ENCODE measurements around the gene SBF1.

The SBF1 gene

DNA sequence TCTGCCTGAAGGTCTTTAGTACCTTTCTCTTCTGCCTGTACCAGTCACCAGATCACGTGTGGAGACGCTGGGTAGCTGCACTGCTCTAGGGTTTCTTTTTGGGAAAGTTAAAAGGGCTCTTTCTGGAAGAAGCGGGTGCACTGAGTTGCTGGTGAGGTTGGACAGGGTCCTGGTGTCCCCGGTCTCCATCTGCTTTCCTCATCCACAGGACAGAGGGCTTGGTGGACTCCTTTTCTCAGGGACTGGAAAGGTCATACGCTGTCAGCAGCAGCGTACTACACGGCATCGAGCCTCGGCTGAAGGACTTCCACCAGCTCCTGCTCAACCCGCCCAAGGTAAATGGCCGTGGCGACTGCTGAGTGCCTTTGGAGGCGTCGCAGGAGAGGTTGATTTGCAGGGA, 52.8 kb downstream of the SBF1 start:
- TF ChIP-seq, protein P1, sequence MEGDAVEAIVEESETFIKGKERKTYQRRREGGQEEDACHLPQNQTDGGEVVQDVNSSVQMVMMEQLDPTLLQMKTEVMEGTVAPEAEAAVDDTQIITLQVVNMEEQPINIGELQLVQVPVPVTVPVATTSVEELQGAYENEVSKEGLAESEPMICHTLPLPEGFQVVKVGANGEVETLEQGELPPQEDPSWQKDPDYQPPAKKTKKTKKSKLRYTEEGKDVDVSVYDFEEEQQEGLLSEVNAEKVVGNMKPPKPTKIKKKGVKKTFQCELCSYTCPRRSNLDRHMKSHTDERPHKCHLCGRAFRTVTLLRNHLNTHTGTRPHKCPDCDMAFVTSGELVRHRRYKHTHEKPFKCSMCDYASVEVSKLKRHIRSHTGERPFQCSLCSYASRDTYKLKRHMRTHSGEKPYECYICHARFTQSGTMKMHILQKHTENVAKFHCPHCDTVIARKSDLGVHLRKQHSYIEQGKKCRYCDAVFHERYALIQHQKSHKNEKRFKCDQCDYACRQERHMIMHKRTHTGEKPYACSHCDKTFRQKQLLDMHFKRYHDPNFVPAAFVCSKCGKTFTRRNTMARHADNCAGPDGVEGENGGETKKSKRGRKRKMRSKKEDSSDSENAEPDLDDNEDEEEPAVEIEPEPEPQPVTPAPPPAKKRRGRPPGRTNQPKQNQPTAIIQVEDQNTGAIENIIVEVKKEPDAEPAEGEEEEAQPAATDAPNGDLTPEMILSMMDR (IDR thresholded peaks at IDR 0.05) = no peak
- TF ChIP-seq ZFX (IDR thresholded peaks at IDR 0.05; ENCODE audit: borderline replicate concordance) = no peak
- no peak overlapping the region for H3K27ac ChIP-seq

GRCh38 chr22:50420581-50420980, 54.3 kb downstream of the SBF1 start:
- H3K27ac ChIP-seq = no peak overlapping the region
- TF ChIP-seq, protein P1 (IDR thresholded peaks at IDR 0.05) = no peak
- no peak for TF ChIP-seq ZFX (IDR thresholded peaks at IDR 0.05; ENCODE audit: borderline replicate concordance)

GRCh38 chr22:50420015-50420414, 54.8 kb downstream of the SBF1 start:
- TF ChIP-seq, protein P1 (IDR thresholded peaks at IDR 0.05) = no peak
- no peak for TF ChIP-seq ZFX (IDR thresholded peaks at IDR 0.05; ENCODE audit: borderline replicate concordance)
- no peak overlapping the region for H3K27ac ChIP-seq

DNA sequence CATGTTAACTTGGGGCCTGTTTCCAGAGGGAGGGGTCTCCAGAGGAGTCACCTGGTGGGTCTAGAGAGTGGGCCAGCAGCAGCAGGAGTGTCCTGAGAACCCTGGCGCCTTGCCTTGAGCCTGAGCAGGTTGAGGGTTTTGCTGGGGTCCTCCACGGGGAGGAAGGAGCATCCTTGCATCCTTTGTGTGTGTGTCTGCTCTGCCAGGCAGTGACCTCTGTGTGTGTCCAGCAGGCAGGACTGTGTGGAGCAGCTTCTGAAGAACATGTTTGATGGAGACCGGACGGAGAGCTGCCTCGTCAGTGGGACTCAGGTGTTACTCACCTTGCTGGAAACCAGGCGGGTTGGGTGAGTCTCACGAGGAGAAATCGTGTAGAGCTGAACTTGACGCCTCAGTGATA, 55.7 kb downstream of the SBF1 start:
- H3K27ac ChIP-seq = no peak overlapping the region

GRCh38 chr22:50418624-50419023, 56.2 kb downstream of the SBF1 start:
- TF ChIP-seq ZFX (IDR thresholded peaks at IDR 0.05; ENCODE audit: borderline replicate concordance) = no peak
- TF ChIP-seq, protein P1 (IDR thresholded peaks at IDR 0.05) = no peak
- H3K27ac ChIP-seq = no peak overlapping the region

More for the DNA sequence above, 55.7 kb downstream of the SBF1 start:
- TF ChIP-seq, protein P1 (IDR thresholded peaks at IDR 0.05) = no peak
- no peak for TF ChIP-seq ZFX (IDR thresholded peaks at IDR 0.05; ENCODE audit: borderline replicate concordance)

GRCh38 chr22:50417411-50418210, 57.2 kb downstream of the SBF1 start:
- TF ChIP-seq, protein P1 (IDR thresholded peaks at IDR 0.05) = no peak
- no peak for TF ChIP-seq ZFX (IDR thresholded peaks at IDR 0.05; ENCODE audit: borderline replicate concordance)
- no peak overlapping the region for H3K27ac ChIP-seq

DNA sequence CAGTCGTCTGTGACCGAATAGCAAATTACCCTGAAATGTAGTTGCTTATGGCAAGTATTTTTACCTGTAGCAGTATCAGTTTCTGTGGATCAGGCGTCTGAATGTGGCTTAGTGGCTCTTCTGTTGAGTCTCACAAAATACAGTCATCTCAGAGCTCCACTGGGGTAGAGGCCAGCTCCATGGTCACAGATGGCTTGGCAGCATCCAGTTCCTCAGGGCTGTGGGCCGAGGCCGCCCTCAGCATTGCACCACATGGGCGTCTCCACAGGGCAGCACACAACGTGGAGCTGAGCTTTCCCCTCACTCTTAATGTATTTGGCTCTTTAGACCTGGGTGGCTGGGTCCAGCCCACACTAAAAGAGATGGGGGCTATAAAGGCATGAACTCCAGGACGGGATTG, 57.8 kb downstream of the SBF1 start:
- no peak for TF ChIP-seq ZFX (IDR thresholded peaks at IDR 0.05; ENCODE audit: borderline replicate concordance)
- TF ChIP-seq, protein P1 (IDR thresholded peaks at IDR 0.05) = no peak

More for the DNA sequence above, 57.8 kb downstream of the SBF1 start:
- H3K27ac ChIP-seq = no peak overlapping the region

Data from 22Rv1 (cell line).